Heart left ventricle (tissue), 13 donors: ENCODE measurements around the gene KLHL13.

Experiments
- POLR2A ChIP-seq, 2 donors: fragments of 450-650 bp; IDR thresholded peaks; one replicate each; pipeline ENCODE4 v1.6.1; 2017; ENCODE audit warnings: antibody characterized with exemption in 2 of 2, mild to moderate bottlenecking in 2 of 2, moderate library complexity in 2 of 2
- TF ChIP-seq, protein P1 (sequence below), 12 donors: fragments of 200-600 bp; sonication (generic) in 4 of 12; IDR thresholded peaks; one replicate each; pipeline versions ENCODE4 v1.5.0 to v1.8.0; 2018 to 2022; ENCODE audit warnings: antibody characterized with exemption in 12 of 12, mild to moderate bottlenecking in 5 of 12
- donor health status: ischemic (EF 13 %, LVEDD 7.1; RV severe dilation, severe dysfunction).
- donor health status: DM: no; HTN: yes; CAD: no.
- donor health status: DM: no; HTN: no; CAD: no.
- donor health status: ischemic (EF 25% LVEDD 6.9; RV normal size, moderate dysfunction).
- donor health status: ischemic (EF 25% LVEDD 5.7; RV mildly dilated, moderate dysfunction).
- donor health status: ischemic (EF 35%, LVEDD 5.7; RV mildly dilated, moderate dysfunction).
- donor health status: nonischemic (EF 11% LVEDD 7.7; RV severe dilation, severe dysfunction).
- donor health status: DM: yes; HTN: yes; CAD: no.
- donor health status: PGD.
- donor health status: ischemic (EF 29% LVEDD 5.4; RV normal size, mild dysfunction).
- donor health status: nonischemic (EF 23%, LVEDD 6.1; RV moderate dilation, normal function).

DNA sequence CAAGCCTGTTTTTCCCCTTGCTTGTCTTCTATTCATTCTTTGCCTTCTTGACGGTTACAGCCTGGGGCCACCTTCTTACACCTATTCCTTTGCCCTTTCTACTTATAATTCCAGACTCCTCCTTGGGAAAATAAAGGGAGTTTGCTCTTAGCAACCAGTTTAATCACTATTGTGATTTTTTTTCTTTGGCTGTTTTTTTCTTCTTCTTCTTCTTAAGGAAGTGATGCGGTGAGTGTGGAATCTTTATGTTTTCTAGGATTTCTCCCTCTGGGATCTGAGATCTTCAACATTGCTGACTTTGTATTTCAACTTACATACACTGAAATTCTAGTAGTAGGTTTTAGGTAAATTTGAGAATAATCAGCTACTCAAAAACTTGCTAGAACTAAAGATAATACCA, 1.1 kb upstream of the KLHL13 start:
- TF ChIP-seq, protein P1, sequence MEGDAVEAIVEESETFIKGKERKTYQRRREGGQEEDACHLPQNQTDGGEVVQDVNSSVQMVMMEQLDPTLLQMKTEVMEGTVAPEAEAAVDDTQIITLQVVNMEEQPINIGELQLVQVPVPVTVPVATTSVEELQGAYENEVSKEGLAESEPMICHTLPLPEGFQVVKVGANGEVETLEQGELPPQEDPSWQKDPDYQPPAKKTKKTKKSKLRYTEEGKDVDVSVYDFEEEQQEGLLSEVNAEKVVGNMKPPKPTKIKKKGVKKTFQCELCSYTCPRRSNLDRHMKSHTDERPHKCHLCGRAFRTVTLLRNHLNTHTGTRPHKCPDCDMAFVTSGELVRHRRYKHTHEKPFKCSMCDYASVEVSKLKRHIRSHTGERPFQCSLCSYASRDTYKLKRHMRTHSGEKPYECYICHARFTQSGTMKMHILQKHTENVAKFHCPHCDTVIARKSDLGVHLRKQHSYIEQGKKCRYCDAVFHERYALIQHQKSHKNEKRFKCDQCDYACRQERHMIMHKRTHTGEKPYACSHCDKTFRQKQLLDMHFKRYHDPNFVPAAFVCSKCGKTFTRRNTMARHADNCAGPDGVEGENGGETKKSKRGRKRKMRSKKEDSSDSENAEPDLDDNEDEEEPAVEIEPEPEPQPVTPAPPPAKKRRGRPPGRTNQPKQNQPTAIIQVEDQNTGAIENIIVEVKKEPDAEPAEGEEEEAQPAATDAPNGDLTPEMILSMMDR (IDR thresholded peaks at IDR 0.05): no peak
- no peak for TF ChIP-seq POLR2A (IDR thresholded peaks at IDR 0.05)
